Keratinocyte (primary cell): ENCODE measurements around the gene NATD1.

Source experiments
- EZH2 ChIP-seq: IDR thresholded peaks from one replicate; pipeline ENCODE4 v1.6.1; 2012; ENCODE audit warnings: inconsistent platforms, mild to moderate bottlenecking, low read length, moderate library complexity
- TF ChIP-seq, protein P1 (sequence below), 3 experiments: IDR thresholded peaks in 1 of 3; conservative IDR thresholded peaks in 1 of 3; optimal IDR thresholded peaks in 1 of 3; 2 replicates in 2 of 3; 3 replicates in 1 of 3; pipeline versions ENCODE3 to v1.5.1; 2011; ENCODE audit warnings: low read length in 3 of 3, mild to moderate bottlenecking in 3 of 3, moderate library complexity in 2 of 3, control low read depth in 1 of 3, inconsistent platforms in 1 of 3; ENCODE audit not compliant: insufficient read depth in 2 of 3; ENCODE audit errors: extremely low read depth in 1 of 3

DNA sequence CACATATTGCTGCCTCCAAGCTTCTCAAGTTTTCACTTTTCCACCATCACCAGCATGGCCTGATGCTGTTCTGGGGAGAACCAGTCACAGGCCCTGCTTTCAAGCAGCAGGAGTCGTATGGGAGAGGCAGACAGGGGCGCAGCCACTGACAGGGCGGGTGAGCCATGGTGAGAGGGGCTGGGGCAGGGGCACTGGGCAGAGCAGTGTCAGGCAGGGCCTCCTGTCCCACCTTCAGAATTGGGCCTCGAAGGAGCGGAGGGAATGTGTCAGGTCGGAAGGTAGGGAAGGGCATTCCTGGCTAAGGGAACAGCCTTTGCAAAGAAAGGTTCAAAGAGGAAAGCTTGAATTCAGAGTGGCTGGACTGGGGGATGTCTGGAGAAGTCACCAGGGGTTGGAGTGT, 26.4 kb upstream of the NATD1 start:
- TF ChIP-seq, protein P1, sequence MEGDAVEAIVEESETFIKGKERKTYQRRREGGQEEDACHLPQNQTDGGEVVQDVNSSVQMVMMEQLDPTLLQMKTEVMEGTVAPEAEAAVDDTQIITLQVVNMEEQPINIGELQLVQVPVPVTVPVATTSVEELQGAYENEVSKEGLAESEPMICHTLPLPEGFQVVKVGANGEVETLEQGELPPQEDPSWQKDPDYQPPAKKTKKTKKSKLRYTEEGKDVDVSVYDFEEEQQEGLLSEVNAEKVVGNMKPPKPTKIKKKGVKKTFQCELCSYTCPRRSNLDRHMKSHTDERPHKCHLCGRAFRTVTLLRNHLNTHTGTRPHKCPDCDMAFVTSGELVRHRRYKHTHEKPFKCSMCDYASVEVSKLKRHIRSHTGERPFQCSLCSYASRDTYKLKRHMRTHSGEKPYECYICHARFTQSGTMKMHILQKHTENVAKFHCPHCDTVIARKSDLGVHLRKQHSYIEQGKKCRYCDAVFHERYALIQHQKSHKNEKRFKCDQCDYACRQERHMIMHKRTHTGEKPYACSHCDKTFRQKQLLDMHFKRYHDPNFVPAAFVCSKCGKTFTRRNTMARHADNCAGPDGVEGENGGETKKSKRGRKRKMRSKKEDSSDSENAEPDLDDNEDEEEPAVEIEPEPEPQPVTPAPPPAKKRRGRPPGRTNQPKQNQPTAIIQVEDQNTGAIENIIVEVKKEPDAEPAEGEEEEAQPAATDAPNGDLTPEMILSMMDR (optimal IDR thresholded peaks at IDR 0.05 in 1 of 3, IDR thresholded peaks at IDR 0.05 in 1 of 3, conservative IDR thresholded peaks at IDR 0.05 in 1 of 3; ENCODE audit: extremely low read depth in 1 of 3, insufficient read depth in 2 of 3, low read length in 3 of 3) = no peak
- TF ChIP-seq EZH2 = no peak
